ENCODE measurements around the gene MKRN2OS.
"Not testable (repeated sequence)": the region's sequence is repeated elsewhere in the genome, so short reads cannot be mapped to it uniquely, and the experiment has no call there.

The MKRN2OS gene

DNA sequence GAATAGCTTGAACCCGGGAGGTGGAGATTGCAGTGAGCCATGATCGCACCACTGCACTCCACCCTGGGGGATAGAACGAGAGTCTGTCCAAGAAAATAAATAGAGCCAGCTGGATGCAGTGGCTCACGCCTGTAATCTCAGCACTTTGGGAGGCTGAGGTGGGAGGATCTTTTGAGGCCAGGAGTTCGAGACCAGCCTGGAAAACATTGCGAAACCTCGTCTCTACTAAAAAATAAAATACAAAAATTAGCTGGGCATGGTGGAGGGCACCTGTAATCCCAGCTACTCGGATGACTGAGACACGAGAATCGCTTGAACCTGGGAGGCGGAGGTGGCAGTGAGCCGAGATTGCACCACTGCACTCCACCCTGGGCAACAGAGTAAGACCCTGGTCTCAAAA is 1.8 kb downstream of the MKRN2OS start:
- H3K9ac ChIP-seq (ENCODE audit: low read length); H3K27ac ChIP-seq (ENCODE audit: low read depth, low read length); H3K9me3 ChIP-seq (ENCODE audit: low read length); H3K27me3 ChIP-seq (ENCODE audit: control insufficient read depth in 1 of 2, insufficient read depth in 2 of 2, low read length in 2 of 2); H3K36me3 ChIP-seq (ENCODE audit: insufficient read depth, low read length); H3K4me1 ChIP-seq (ENCODE audit: insufficient read depth, low read length); H3K4me3 ChIP-seq (ENCODE audit: low read depth in 1 of 2, low read length in 2 of 2): not testable (repeated sequence)

GRCh38 chr3:12541625-12542024 is 3.7 kb downstream of the MKRN2OS start:
- H3K36me3 ChIP-seq (ENCODE audit: insufficient read depth, low read length): no peaks in the 10 kb centered on the region
- no peak overlapping the region for H3K27ac ChIP-seq (ENCODE audit: low read depth, low read length)

DNA sequence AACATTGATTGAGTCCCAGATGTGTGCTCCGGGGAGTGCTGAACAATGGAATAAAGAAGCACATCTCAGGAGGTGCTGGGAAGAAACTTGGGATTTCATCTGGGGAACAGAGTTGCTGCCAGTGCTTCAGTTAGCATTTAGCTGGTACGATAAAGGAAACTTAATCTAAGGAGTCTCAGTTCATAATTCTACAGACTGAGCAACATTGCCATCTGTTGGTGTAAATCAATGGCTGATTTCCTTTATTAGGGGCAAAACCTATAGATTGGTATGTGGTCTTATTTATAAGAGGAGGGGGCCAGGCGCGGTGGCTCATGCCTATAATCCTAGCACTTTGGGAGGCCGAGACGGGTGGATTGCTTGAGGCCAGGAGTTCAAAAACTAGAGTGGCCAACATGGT is 8.9 kb downstream of the MKRN2OS start:
- H3K9ac ChIP-seq (ENCODE audit: low read length): no peak overlapping the region
- H3K4me1 ChIP-seq (ENCODE audit: insufficient read depth, low read length): no peaks in the 10 kb centered on the region
- no peak overlapping the region for H3K27ac ChIP-seq (ENCODE audit: low read depth, low read length)
- H3K9me3 ChIP-seq (ENCODE audit: low read length): no peaks in the 10 kb centered on the region
- H3K27me3 ChIP-seq (ENCODE audit: control insufficient read depth in 1 of 2, insufficient read depth in 2 of 2, low read length in 2 of 2): no peaks in the 10 kb centered on the region
- H3K4me3 ChIP-seq (ENCODE audit: low read depth in 1 of 2, low read length in 2 of 2): no peak overlapping the region
- peaks cover 6% of the 10 kb centered on the region for H3K36me3 ChIP-seq (ENCODE audit: insufficient read depth, low read length)

More at GRCh38 chr3:12541625-12542024, 3.7 kb downstream of the MKRN2OS start:
- Histone ChIP-seq H3K27me3 (ENCODE audit: control insufficient read depth in 1 of 2, insufficient read depth in 2 of 2, low read length in 2 of 2) (no peaks in the 10 kb centered on the region), H3K9me3 (ENCODE audit: low read length) (no peaks in the 10 kb centered on the region), H3K4me1 (ENCODE audit: insufficient read depth, low read length) (no peaks in the 10 kb centered on the region), H3K9ac (ENCODE audit: low read length) (no peak overlapping the region), H3K4me3 (ENCODE audit: low read depth in 1 of 2, low read length in 2 of 2) (no peak overlapping the region)

GRCh38 chr3:12532182-12532581 is 13.1 kb downstream of the MKRN2OS start:
- Histone ChIP-seq H3K36me3 (ENCODE audit: insufficient read depth, low read length) (peaks cover 21% of the 10 kb centered on the region), H3K9me3 (ENCODE audit: low read length) (no peaks in the 10 kb centered on the region), H3K4me3 (ENCODE audit: low read depth in 1 of 2, low read length in 2 of 2) (no peak overlapping the region), H3K9ac (ENCODE audit: low read length) (no peak overlapping the region), H3K27ac (ENCODE audit: low read depth, low read length) (no peak overlapping the region), H3K4me1 (ENCODE audit: insufficient read depth, low read length) (no peaks in the 10 kb centered on the region), H3K27me3 (ENCODE audit: control insufficient read depth in 1 of 2, insufficient read depth in 2 of 2, low read length in 2 of 2) (no peaks in the 10 kb centered on the region)

DNA sequence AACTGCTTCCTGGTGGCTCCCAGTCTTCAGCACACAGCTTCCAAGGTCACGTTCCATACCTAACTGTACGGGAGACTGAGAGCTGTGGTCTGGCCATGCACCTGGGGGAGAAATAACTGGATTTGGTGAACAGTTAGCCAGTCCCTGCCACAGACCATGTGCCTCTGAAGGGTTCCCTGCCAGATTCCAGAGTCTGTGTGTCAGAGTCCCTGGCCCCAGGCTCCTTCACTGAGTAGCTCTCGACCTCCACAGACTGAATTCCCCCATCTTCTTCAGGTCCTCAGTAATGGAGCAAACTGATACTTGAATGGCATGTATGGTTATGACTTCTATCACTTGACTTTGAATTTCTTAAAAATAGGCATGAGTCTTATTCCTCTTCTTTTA is 17.5 kb downstream of the MKRN2OS start:
- Histone ChIP-seq H3K9me3 (ENCODE audit: low read length) (no peaks in the 10 kb centered on the region), H3K27ac (ENCODE audit: low read depth, low read length) (no peak overlapping the region), H3K27me3 (ENCODE audit: control insufficient read depth in 1 of 2, insufficient read depth in 2 of 2, low read length in 2 of 2) (no peaks in the 10 kb centered on the region)

DNA sequence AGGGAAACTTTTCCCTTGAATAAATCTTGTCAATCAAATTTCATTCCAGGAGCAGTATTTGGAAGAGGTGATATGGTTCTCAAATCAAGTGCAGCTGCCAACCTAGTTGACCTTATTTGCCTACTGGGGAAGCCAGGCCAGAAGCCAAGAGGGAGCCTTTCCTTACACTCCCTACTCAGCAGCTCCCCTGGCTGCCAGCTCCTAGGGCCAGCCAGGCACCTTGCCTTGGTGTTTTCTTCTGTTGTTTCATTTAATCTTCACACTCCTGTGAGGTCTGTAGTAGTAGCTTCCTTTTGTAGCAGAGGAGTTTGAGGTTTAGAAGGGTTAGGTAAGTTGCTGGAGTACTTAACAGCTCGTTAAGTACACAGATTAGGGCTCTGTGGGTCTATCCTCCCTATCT is 22.6 kb downstream of the MKRN2OS start:
- Histone ChIP-seq H3K36me3 (ENCODE audit: insufficient read depth, low read length) (peaks cover 4% of the 10 kb centered on the region), H3K27me3 (ENCODE audit: control insufficient read depth in 1 of 2, insufficient read depth in 2 of 2, low read length in 2 of 2) (no peaks in the 10 kb centered on the region), H3K9me3 (ENCODE audit: low read length) (no peaks in the 10 kb centered on the region), H3K4me1 (ENCODE audit: insufficient read depth, low read length) (no peaks in the 10 kb centered on the region), H3K4me3 (ENCODE audit: low read depth in 1 of 2, low read length in 2 of 2) (no peak overlapping the region), H3K27ac (ENCODE audit: low read depth, low read length) (no peak overlapping the region), H3K9ac (ENCODE audit: low read length) (no peak overlapping the region)

More for the DNA sequence above, 17.5 kb downstream of the MKRN2OS start:
- Histone ChIP-seq H3K9ac (ENCODE audit: low read length) (no peak overlapping the region), H3K4me3 (ENCODE audit: low read depth in 1 of 2, low read length in 2 of 2) (no peak overlapping the region), H3K36me3 (ENCODE audit: insufficient read depth, low read length) (peaks cover 21% of the 10 kb centered on the region), H3K4me1 (ENCODE audit: insufficient read depth, low read length) (no peaks in the 10 kb centered on the region)

- H3K4me1 ChIP-seq (ENCODE audit: insufficient read depth, low read length): no peaks in the 10 kb centered on the region
- H3K27ac ChIP-seq (ENCODE audit: low read depth, low read length): no peak overlapping the region
- no peaks in the 10 kb centered on the region for H3K36me3 ChIP-seq (ENCODE audit: insufficient read depth, low read length)
- H3K9ac ChIP-seq (ENCODE audit: low read length): no peak overlapping the region
- H3K9me3 ChIP-seq (ENCODE audit: low read length): no peaks in the 10 kb centered on the region
- no peak overlapping the region for H3K4me3 ChIP-seq (ENCODE audit: low read depth in 1 of 2, low read length in 2 of 2)
- no peaks in the 10 kb centered on the region for H3K27me3 ChIP-seq (ENCODE audit: control insufficient read depth in 1 of 2, insufficient read depth in 2 of 2, low read length in 2 of 2)
Measured at GRCh38 chr3:12521010-12521409, 24.3 kb downstream of the MKRN2OS start.

DNA sequence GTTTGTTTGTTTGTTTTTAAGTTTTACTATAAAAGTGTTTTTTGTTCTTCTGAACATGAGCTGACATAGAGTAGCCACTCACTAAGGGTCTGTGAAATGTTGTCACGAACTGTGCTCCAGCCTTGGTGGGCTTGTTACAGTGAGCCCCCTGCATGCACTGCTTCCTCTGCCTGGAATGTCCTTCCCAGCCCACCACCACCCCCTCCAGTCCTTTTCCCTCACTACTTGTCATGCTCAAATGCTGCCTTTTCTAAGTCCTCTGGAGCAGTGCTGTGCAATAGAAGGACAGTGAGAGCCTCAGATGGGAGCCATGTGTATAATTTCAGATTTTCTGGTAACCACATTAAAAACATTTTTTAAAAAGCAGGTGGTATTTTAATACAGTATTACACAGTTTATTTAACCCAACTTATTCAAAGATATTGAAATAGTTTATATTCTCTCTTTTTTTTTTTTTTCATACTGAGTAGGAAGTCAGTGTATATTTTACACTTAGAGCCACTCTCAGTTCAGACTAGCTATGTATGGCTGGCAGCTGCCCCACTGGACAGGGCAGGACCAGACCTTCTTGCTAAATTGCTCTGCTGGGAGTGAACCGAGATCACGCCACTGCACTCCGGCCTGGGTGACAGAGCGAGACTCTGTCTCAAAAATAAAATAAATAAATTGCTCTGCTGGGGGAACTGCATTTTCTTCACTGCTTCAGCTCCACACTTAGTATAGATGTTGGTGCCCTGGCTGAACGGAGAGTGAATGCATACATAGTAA is 26.9 kb downstream of the MKRN2OS start:
- H3K4me3 ChIP-seq (ENCODE audit: low read depth in 1 of 2, low read length in 2 of 2): no peak overlapping the region
- H3K27ac ChIP-seq (ENCODE audit: low read depth, low read length): no peak overlapping the region
- H3K27me3 ChIP-seq (ENCODE audit: control insufficient read depth in 1 of 2, insufficient read depth in 2 of 2, low read length in 2 of 2): no peaks in the 10 kb centered on the region
- H3K36me3 ChIP-seq (ENCODE audit: insufficient read depth, low read length): no peaks in the 10 kb centered on the region
- H3K4me1 ChIP-seq (ENCODE audit: insufficient read depth, low read length): no peaks in the 10 kb centered on the region
- H3K9me3 ChIP-seq (ENCODE audit: low read length): no peaks in the 10 kb centered on the region
- H3K9ac ChIP-seq (ENCODE audit: low read length): no peak overlapping the region

DNA sequence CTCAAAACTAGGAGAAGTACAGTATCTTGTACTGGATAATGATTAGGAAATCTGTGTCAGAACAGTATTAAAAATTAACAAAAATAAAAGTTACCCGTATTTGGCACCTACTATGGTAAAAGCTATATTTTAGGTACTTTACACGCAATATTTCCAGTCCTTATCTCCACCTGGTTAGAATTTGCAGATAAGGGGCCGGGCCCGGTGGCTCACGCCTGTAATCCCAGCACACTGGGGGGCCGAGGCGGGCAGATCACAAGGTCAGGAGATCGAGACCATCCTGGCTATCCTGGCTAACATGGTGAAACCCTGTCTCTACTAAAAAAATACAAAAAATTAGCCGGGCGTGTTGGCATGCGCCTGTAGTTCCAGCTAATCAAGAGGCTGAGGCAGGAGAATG is 28.4 kb downstream of the MKRN2OS start:
- Histone ChIP-seq H3K4me1 (ENCODE audit: insufficient read depth, low read length) (no peaks in the 10 kb centered on the region), H3K9me3 (ENCODE audit: low read length) (no peaks in the 10 kb centered on the region), H3K27ac (ENCODE audit: low read depth, low read length) (no peak overlapping the region), H3K4me3 (ENCODE audit: low read depth in 1 of 2, low read length in 2 of 2) (no peak overlapping the region), H3K36me3 (ENCODE audit: insufficient read depth, low read length) (no peaks in the 10 kb centered on the region), H3K27me3 (ENCODE audit: control insufficient read depth in 1 of 2, insufficient read depth in 2 of 2, low read length in 2 of 2) (no peaks in the 10 kb centered on the region), H3K9ac (ENCODE audit: low read length) (no peak overlapping the region)

DNA sequence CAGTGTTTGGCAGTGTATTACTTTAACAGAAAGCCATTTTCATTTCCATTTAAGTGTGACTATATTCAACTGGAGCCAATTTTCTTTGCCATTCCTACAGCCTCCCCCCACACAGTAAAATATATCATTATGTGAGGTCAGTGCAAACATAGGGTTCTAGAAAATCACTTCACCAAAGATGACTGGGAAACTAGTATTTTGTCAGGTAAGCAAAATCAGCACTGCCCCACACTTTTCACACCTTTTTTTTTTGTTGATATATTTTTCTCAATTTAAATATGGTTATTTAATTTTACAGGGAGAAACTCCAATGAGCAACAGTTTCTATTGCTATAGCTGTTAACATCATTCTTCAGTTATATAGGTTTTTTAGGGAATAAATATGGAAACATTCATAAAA is 29.7 kb downstream of the MKRN2OS start:
- no peak overlapping the region for H3K9ac ChIP-seq (ENCODE audit: low read length)
- H3K4me3 ChIP-seq (ENCODE audit: low read depth in 1 of 2, low read length in 2 of 2): no peak overlapping the region
- H3K27me3 ChIP-seq (ENCODE audit: control insufficient read depth in 1 of 2, insufficient read depth in 2 of 2, low read length in 2 of 2): no peaks in the 10 kb centered on the region
- no peaks in the 10 kb centered on the region for H3K4me1 ChIP-seq (ENCODE audit: insufficient read depth, low read length)
- no peak overlapping the region for H3K27ac ChIP-seq (ENCODE audit: low read depth, low read length)
- H3K9me3 ChIP-seq (ENCODE audit: low read length): no peaks in the 10 kb centered on the region
- H3K36me3 ChIP-seq (ENCODE audit: insufficient read depth, low read length): no peaks in the 10 kb centered on the region

- Histone ChIP-seq H3K27me3 (ENCODE audit: control insufficient read depth in 1 of 2, insufficient read depth in 2 of 2, low read length in 2 of 2) (no peaks in the 10 kb centered on the region), H3K36me3 (ENCODE audit: insufficient read depth, low read length) (peaks cover 10% of the 10 kb centered on the region), H3K4me1 (ENCODE audit: insufficient read depth, low read length) (no peaks in the 10 kb centered on the region), H3K9ac (ENCODE audit: low read length) (no peak overlapping the region), H3K27ac (ENCODE audit: low read depth, low read length) (no peak overlapping the region), H3K9me3 (ENCODE audit: low read length) (no peaks in the 10 kb centered on the region), H3K4me3 (ENCODE audit: low read depth in 1 of 2, low read length in 2 of 2) (no peak overlapping the region)
Measured at GRCh38 chr3:12513694-12514446, 31.4 kb downstream of the MKRN2OS start.

Measured in muscle layer of colon (tissue), 2 donors.